Adrenal gland (tissue), 12 donors: ENCODE measurements around the gene G6PD. TPM values are rescaled to one million over a fixed set of nuclear protein-coding genes. Genes with fewer than 3 reads are reported as not detected.
"Not testable (repeated sequence)": the region's sequence is repeated elsewhere in the genome, so short reads cannot be mapped to it uniquely, and the experiment has no call there.

Source experiments
- DNase-seq, 7 donors: peaks; one replicate each; pipeline ENCODE4 v3.0.0-alpha.2; 2019 to 2020
- H3K27ac ChIP-seq, 5 donors: fragments of 200-600 bp; sonication (generic) in 4 of 5; 1 replicate in 3 of 5; 2 replicates in 2 of 5; pipeline versions ENCODE4 v1.5.1 to v1.8.0; 2016 to 2020; ENCODE audit warnings: mild to moderate bottlenecking in 1 of 5
- H3K27me3 ChIP-seq: fragments of 200-600 bp; 2 replicates; pipeline ENCODE4 v1.8.0; 2021
- H3K36me3 ChIP-seq, 2 donors: fragments of 200-600 bp; replicated peaks in 1 of 2; 1 replicate in 1 of 2; 2 replicates in 1 of 2; pipeline versions ENCODE4 v1.5.1 to v1.8.0; 2018 to 2022
- H3K4me1 ChIP-seq, 2 donors: fragments of 200-600 bp; replicated peaks in 1 of 2; 1 replicate in 1 of 2; 2 replicates in 1 of 2; pipeline versions ENCODE4 v1.5.1 to v1.8.0; 2018 to 2021
- H3K4me3 ChIP-seq, 4 donors: fragments of 200-600 bp; sonication (generic) in 3 of 4; one replicate each; pipeline ENCODE4 v1.5.1; 2016 to 2018
- H3K9me3 ChIP-seq, 3 donors: fragments of 200-600 bp; sonication (generic) in 1 of 3; replicated peaks in 1 of 3; 1 replicate in 2 of 3; 2 replicates in 1 of 3; pipeline versions ENCODE4 v1.5.1 to v1.8.0; 2016 to 2021
- CTCF ChIP-seq, 6 experiments: fragments of 450-650 bp in 4 of 6; fragments of 200-600 bp in 2 of 6; sonication (generic) in 1 of 6; IDR thresholded peaks; 1 replicate in 5 of 6; 2 replicates in 1 of 6; pipeline versions ENCODE4 v1.5.1 to v1.8.0; 2016 to 2021; ENCODE audit warnings: antibody characterized with exemption in 6 of 6, mild to moderate bottlenecking in 2 of 6, moderate library complexity in 1 of 6
- POLR2A ChIP-seq, 2 donors: fragments of 450-650 bp; IDR thresholded peaks; one replicate each; pipeline ENCODE4 v1.6.1; 2017; ENCODE audit warnings: antibody characterized with exemption in 2 of 2, mild to moderate bottlenecking in 2 of 2, moderate library complexity in 1 of 2
- WGBS, 4 donors: extraction: QIAGEN DNeasy Blood & Tissue Kit in 2 of 4; methylation state at CpG; one replicate each; pipeline versions ENCODE4 v1.1.5 to v1.1.7; 2013 to 2017; 5-methylcytosine and 5-hydroxymethylcytosine counted together
- intact Hi-C, 2 donors: fragments of 100-400 bp; cut with DNase I; formaldehyde crosslinking; loops; one replicate each; pipeline versions ENCODE4 v1.14.1 to v1.15.0; 2022 to 2023
- polyA plus RNA-seq, 3 donors: library from polyadenylated mRNA; stranded (reverse); fragments of 200-250 nt in 2 of 3; fragments of 350-450 nt in 1 of 3; fragmentation: Illumina TruSeq in 1 of 3; extraction: RNeasy Lipid Tissue Mini Kit (QIAGEN cat#74804) in 1 of 3; gene quantifications; one replicate each; pipeline ENCODE4 v1.2.3, GENCODE V29; 2013 to 2014
- total RNA-seq, 9 donors: library from RNA; depleted of rRNA in 4 of 9; stranded (reverse); fragments of >200 nt in 4 of 9; fragments of 120-200 nt in 1 of 9; fragmentation: NEBNext Ultra II Directional in 1 of 9; extraction: Animal tissue kit (Norgen Biotek cat#: 25700) in 1 of 9; gene quantifications; one replicate each; pipeline versions ENCODE4 v1.1.0 to v1.2.4, GENCODE V29; 2013 to 2023
- donor health status: healthy with polysubstance abuse.
- donor health status: Bipolar disorder and iron deficiency.
- donor health status: DM: yes; HTN: yes; CAD: no.
- donor health status: DM: no; HTN: no; CAD: no.
- donor health status: DM: no; HTN: no; CAD: no.
- donor health status: DM: yes; HTN: yes; CAD: no.

G6PD gene
- total and polyA plus RNA-seq, 12 donors, result 22.1 to 124 (median 93.8) TPM

DNA sequence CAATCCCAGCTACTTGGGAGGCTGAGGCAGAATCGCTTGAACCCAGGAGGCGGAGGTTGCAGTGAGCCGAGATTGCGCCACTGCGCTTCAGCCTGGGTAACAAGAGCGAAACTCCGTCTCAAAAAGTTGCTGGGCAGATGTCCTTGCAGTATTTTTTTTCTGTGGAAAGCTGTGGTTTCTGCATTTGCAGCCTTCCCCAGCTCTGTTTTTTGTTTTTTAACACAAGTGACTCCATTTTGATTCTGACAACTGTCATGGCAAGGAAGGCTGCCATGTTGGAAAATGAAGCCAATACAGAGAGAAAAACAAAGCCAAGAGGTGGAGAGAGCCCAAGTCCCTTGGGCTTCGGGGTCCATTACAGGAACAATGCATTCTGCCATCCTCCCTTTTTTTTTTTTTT is 44.5 kb downstream of the G6PD start:
- H3K27me3 ChIP-seq, result no peaks in the 10 kb centered on the region
- 84 to 96% (median 87%) methylated on average over 6 to 8 of the region's 8 CpGs for WGBS, 4 donors
- no peaks in the 10 kb centered on the region for H3K4me1 ChIP-seq
- H3K4me3 ChIP-seq, result no peak overlapping the region
- TF ChIP-seq POLR2A (IDR thresholded peaks at IDR 0.05) (no peak), CTCF (IDR thresholded peaks at IDR 0.05) (no peak)
- no peak for DNase-seq
- H3K9me3 ChIP-seq, result no peaks in the 10 kb centered on the region
- intact Hi-C loops, result no loop called here
- H3K27ac ChIP-seq, result no peak overlapping the region
- no peaks in the 10 kb centered on the region for H3K36me3 ChIP-seq

DNA sequence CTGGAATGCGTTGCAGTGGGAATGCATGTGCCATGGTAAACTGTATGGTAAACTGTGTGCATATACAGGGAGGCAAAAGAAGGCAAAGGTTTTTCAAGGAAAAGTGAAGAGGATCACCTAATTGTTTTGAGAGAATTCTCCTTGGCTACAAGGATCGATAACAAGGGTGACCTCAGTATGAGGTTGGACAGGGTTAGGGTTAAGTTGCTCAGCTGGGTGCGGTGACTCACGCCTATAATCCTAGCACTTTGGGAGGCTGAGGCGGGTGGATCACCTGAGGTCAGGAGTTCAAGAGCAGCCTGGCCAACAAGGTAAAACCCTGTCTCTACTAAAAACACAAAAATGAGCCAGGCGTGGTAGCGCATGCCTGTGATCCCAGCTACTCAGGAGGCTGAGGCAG is 45.2 kb downstream of the G6PD start:
- intact Hi-C loops, DNase-seq, H3K27ac ChIP-seq, H3K9me3 ChIP-seq, H3K36me3 ChIP-seq, H3K27me3 ChIP-seq, H3K4me1 ChIP-seq, H3K4me3 ChIP-seq: not testable (repeated sequence)
- 82 to 90% (median 86%) methylated on average over 7 of the region's 7 CpGs for WGBS, 4 donors

- H3K4me1 ChIP-seq, intact Hi-C loops, H3K36me3 ChIP-seq, DNase-seq, H3K27me3 ChIP-seq, H3K9me3 ChIP-seq, H3K4me3 ChIP-seq, H3K27ac ChIP-seq: not testable (repeated sequence)
- WGBS, 4 donors, result 67 to 87% (median 78%) methylated on average over 4 of the region's 4 CpGs
These were observed 50.0 kb downstream of the G6PD start for GRCh38 chrX:154496591-154497137.

DNA sequence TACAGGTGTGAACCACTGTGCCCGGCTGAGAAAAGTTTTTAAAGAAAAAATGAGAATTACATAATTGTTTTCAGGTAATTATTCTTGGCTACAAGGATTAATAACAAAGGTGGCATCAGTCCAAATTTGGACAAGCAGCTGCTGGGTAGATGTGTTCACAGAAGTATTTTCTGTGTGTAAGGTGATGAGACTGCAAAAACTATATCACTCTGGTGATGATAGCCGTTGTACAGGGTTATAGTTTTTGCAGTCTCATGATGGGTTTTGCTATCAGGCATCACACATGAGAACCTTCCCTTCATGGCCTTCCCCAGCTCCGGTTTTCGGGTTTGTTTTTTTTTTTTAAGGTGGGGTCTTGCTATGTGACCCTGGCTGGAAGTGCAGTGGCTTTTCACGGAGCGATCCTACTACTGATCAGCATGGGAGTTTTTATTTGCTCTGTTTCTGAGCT is 51.1 kb downstream of the G6PD start:
- WGBS, 4 donors, result 69 to 79% (median 73%) methylated on average over 6 of the region's 6 CpGs
- Histone ChIP-seq H3K27me3 (no peaks in the 10 kb centered on the region), H3K27ac (no peak overlapping the region), H3K36me3 (no peaks in the 10 kb centered on the region), H3K4me1 (no peaks in the 10 kb centered on the region), H3K4me3 (no peak overlapping the region), H3K9me3 (no peaks in the 10 kb centered on the region)
- intact Hi-C loops, result no loop called here
- DNase-seq, result no peak
- TF ChIP-seq POLR2A (IDR thresholded peaks at IDR 0.05) (no peak), CTCF (IDR thresholded peaks at IDR 0.05) (no peak)

DNA sequence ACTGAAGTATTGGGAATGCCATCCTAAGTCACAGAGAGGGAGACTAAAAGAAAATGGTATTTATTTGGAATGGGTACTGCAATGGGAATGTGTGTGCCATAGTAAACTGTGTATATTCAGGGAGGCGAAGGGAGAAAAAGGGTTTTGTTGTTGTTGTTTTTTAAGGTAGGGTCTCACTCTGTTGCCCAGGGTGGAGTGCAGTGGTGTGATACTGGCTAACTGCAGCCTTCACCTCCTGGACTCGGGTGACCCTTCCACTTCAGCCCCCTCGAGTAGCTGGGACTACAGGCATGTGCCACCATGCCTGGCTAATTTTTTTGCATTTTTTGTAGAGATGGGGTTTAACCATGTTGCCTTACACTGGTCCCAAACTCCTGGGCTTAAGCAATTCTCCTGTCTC is 51.9 kb downstream of the G6PD start:
- H3K27me3 ChIP-seq, result no peaks in the 10 kb centered on the region
- no peak overlapping the region for H3K27ac ChIP-seq
- 63 to 86% (median 77%) methylated on average over 3 of the region's 3 CpGs for WGBS, 4 donors
- TF ChIP-seq CTCF (IDR thresholded peaks at IDR 0.05) (no peak), POLR2A (IDR thresholded peaks at IDR 0.05) (no peak)
- peaks cover 0 to 1% of the 10 kb centered on the region in 2 donors for H3K4me1 ChIP-seq
- intact Hi-C loops, result no loop called here
- H3K36me3 ChIP-seq, result no peaks in the 10 kb centered on the region
- H3K9me3 ChIP-seq, result no peaks in the 10 kb centered on the region
- DNase-seq, result no peak
- H3K4me3 ChIP-seq, result no peak overlapping the region
